ENCODE results near the gene MAGI2. TPM values are rescaled to one million over a fixed set of nuclear protein-coding genes. Genes with fewer than 3 reads are reported as not detected.

Gene MAGI2
- total RNA-seq, 2 donors from 2014 or later = 10.3 to 19.2 TPM

- WGBS, 2 experiments (ENCODE audit: insufficient coverage in 1 of 2, insufficient read length in 1 of 2) = 92% methylated on average over 2 of the region's 2 CpGs
Observed at GRCh38 chr7:78171398-78171797, 1282.1 kb downstream of the MAGI2 start.

GRCh38 chr7:78170815-78171214, 1282.7 kb downstream of the MAGI2 start:
- H3K9me3 Mint-ChIP-seq = no peaks in the 10 kb centered on the region
- TF ChIP-seq CTCF (conservative IDR thresholded peaks at IDR 0.05) = no peak
- H3K36me3 ChIP-seq (ENCODE audit: control insufficient read depth, insufficient read depth, low read length) = no peaks in the 10 kb centered on the region
- H3K27me3 ChIP-seq (ENCODE audit: control insufficient read depth, insufficient read depth, low read length, poor library complexity, severe bottlenecking) = no peaks in the 10 kb centered on the region
- H3K27ac Mint-ChIP-seq = no peak overlapping the region
- peaks cover 20% of the 10 kb centered on the region for H3K4me1 ChIP-seq (ENCODE audit: control insufficient read depth, insufficient read depth, low read length)
- no peaks in the 10 kb centered on the region for H3K9me3 ChIP-seq (ENCODE audit: control insufficient read depth, low read length)
- H3K27me3 Mint-ChIP-seq (ENCODE audit: insufficient read depth) = no peaks in the 10 kb centered on the region
- WGBS, 2 experiments (ENCODE audit: insufficient coverage in 1 of 2, insufficient read length in 1 of 2) = 83 to 97% methylated on average over 5 of the region's 5 CpGs
- H3K9ac ChIP-seq (ENCODE audit: extremely low read depth, low read length, poor library complexity, severe bottlenecking) = no peak overlapping the region
- H3K4me3 ChIP-seq (ENCODE audit: low read length) = no peak overlapping the region
- H3K27ac ChIP-seq (ENCODE audit: low read depth, low read length) = no peak overlapping the region
- H3K4me3 Mint-ChIP-seq = no peak overlapping the region
- no peaks in the 10 kb centered on the region for H3K36me3 Mint-ChIP-seq (ENCODE audit: low read depth)
- DNase-seq = no peak
- peaks cover 32% of the 10 kb centered on the region for H3K4me1 Mint-ChIP-seq

More at GRCh38 chr7:78171398-78171797, 1282.1 kb downstream of the MAGI2 start:
- DNase-seq = no peak
- Histone ChIP-seq H3K36me3 (ENCODE audit: control insufficient read depth, insufficient read depth, low read length) (no peaks in the 10 kb centered on the region), H3K4me3 (ENCODE audit: low read length) (no peak overlapping the region), H3K9me3 (ENCODE audit: control insufficient read depth, low read length) (no peaks in the 10 kb centered on the region), H3K27ac (ENCODE audit: low read depth, low read length) (no peak overlapping the region), H3K4me1 (ENCODE audit: control insufficient read depth, insufficient read depth, low read length) (peaks cover 22% of the 10 kb centered on the region), H3K9ac (ENCODE audit: extremely low read depth, low read length, poor library complexity, severe bottlenecking) (no peak overlapping the region), H3K27me3 (ENCODE audit: control insufficient read depth, insufficient read depth, low read length, poor library complexity, severe bottlenecking) (no peaks in the 10 kb centered on the region)
- H3K4me3 Mint-ChIP-seq = no peak overlapping the region
- peak overlapping the region; percentile 75 for H3K27ac Mint-ChIP-seq
- no peaks in the 10 kb centered on the region for H3K36me3 Mint-ChIP-seq (ENCODE audit: low read depth)
- H3K9me3 Mint-ChIP-seq = no peaks in the 10 kb centered on the region
- no peaks in the 10 kb centered on the region for H3K27me3 Mint-ChIP-seq (ENCODE audit: insufficient read depth)
- H3K4me1 Mint-ChIP-seq = peaks cover 38% of the 10 kb centered on the region
- TF ChIP-seq CTCF (conservative IDR thresholded peaks at IDR 0.05) = no peak

GRCh38 chr7:78169992-78170391, 1283.5 kb downstream of the MAGI2 start:
- H3K27me3 Mint-ChIP-seq (ENCODE audit: insufficient read depth) = no peaks in the 10 kb centered on the region

More at GRCh38 chr7:78169992-78170391, 1283.5 kb downstream of the MAGI2 start:
- WGBS, 2 experiments (ENCODE audit: insufficient coverage in 1 of 2, insufficient read length in 1 of 2) = 93 to 100% methylated on average over 2 of the region's 2 CpGs
- no peaks in the 10 kb centered on the region for H3K36me3 Mint-ChIP-seq (ENCODE audit: low read depth)
- no peak overlapping the region for H3K4me3 ChIP-seq (ENCODE audit: low read length)
- no peak for TF ChIP-seq CTCF (conservative IDR thresholded peaks at IDR 0.05)
- H3K9me3 Mint-ChIP-seq = no peaks in the 10 kb centered on the region
- H3K4me3 Mint-ChIP-seq = no peak overlapping the region
- H3K36me3 ChIP-seq (ENCODE audit: control insufficient read depth, insufficient read depth, low read length) = no peaks in the 10 kb centered on the region
- H3K9me3 ChIP-seq (ENCODE audit: control insufficient read depth, low read length) = no peaks in the 10 kb centered on the region
- H3K27me3 ChIP-seq (ENCODE audit: control insufficient read depth, insufficient read depth, low read length, poor library complexity, severe bottlenecking) = no peaks in the 10 kb centered on the region
- H3K9ac ChIP-seq (ENCODE audit: extremely low read depth, low read length, poor library complexity, severe bottlenecking) = no peak overlapping the region
- DNase-seq = no peak
- H3K27ac ChIP-seq (ENCODE audit: low read depth, low read length) = no peak overlapping the region
- peaks cover 36% of the 10 kb centered on the region for H3K4me1 Mint-ChIP-seq
- peaks cover 18% of the 10 kb centered on the region for H3K4me1 ChIP-seq (ENCODE audit: control insufficient read depth, insufficient read depth, low read length)
- H3K27ac Mint-ChIP-seq = no peak overlapping the region
